NCI-H2227 treated with DMSO at 0.1 percent for 48 hours (cell line): Measurements from ENCODE around the gene ADGRG7.

Experiments used
- DNase-seq: peaks from one replicate; lab custom pipeline; 2025; lab: John Stamatoyannopoulos, UW

ADGRG7 gene

GRCh38 chr3:100743535-100743934 lies 134.1 kb downstream of the ADGRG7 start:
- DNase-seq = no peak

GRCh38 chr3:100744671-100745070 lies 135.3 kb downstream of the ADGRG7 start:
- no peak for DNase-seq
